Lower lobe of right lung (tissue), 2 donors: ENCODE data around the gene HPCAL1. TPM values are rescaled to one million over a fixed set of nuclear protein-coding genes. Genes with fewer than 3 reads are reported as not detected.
A peak's percentile ranks its signal among the peaks of the same experiment; 100 is the strongest.

Source experiments
- ATAC-seq, 2 donors: fragments of 200-7000 bp; cut with Tn5 transposase; one replicate each; pipeline ENCODE4 v1.9.1; 2020 to 2022; ENCODE audit warnings: mild to moderate bottlenecking in 2 of 2, moderate library complexity in 2 of 2
- DNase-seq: peaks from one replicate; pipeline ENCODE4 v3.0.0-alpha.2; 2020
- H3K27ac ChIP-seq: fragments of 200-600 bp; one replicate; pipeline ENCODE4 v1.8.0; 2022
- H3K27me3 ChIP-seq: fragments of 200-600 bp; one replicate; pipeline ENCODE4 v1.8.0; 2022; ENCODE audit warnings: low read depth
- H3K36me3 ChIP-seq: fragments of 200-600 bp; one replicate; pipeline ENCODE4 v1.8.0; 2022; ENCODE audit warnings: mild to moderate bottlenecking
- H3K4me1 ChIP-seq: fragments of 200-600 bp; one replicate; pipeline ENCODE4 v1.8.0; 2022
- H3K4me3 ChIP-seq: fragments of 200-600 bp; one replicate; pipeline ENCODE4 v1.8.0; 2022; ENCODE audit warnings: mild to moderate bottlenecking
- H3K9me3 ChIP-seq: fragments of 200-600 bp; one replicate; pipeline ENCODE4 v1.8.0; 2022
- intact Hi-C: fragments of 100-400 bp; cut with DNase I; formaldehyde crosslinking; loops from one replicate; pipeline ENCODE4 v1.11.0; 2022
- total RNA-seq: library from RNA; stranded (reverse); fragmentation: NEBNext Ultra II Directional; extraction: Animal tissue kit (Norgen Biotek cat#: 25700); gene quantifications from one replicate; pipeline ENCODE4 v1.2.1, GENCODE V29; 2021
- TF ChIP-seq, protein P1 (sequence below): fragments of 200-600 bp; IDR thresholded peaks from one replicate; pipeline ENCODE4 v1.8.0; 2022; ENCODE audit warnings: antibody characterized with exemption, mild to moderate bottlenecking
- donor health status: DM: no; HTN: yes; CAD: no; lungs with severe emphysema.

Gene HPCAL1
- total RNA-seq, 1 donor from 2014 or later, result 132 TPM

DNA sequence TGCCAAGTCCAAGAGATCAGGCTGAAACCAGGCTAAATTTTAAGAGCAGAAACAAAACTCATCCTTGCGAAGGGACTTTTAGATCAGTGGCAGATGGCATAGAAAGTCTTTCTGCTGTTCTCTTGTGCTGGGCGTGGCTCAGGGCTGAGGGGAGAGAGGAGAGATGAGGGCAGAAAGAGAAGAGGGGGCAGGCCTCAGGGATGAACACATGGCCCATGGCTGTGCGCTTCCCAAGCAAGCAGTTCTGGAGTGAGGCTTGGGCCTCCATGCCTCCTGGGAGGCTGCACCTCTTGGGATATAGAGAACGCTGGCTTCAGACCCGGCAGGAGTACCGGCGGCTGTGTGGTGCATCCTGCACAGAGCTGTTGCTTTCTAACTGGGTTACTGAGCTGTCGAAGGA, 41.0 kb downstream of the HPCAL1 start:
- ATAC-seq (no peak), DNase-seq (peak; percentile 25)
- peak overlapping the region; percentile 56 for H3K27ac ChIP-seq
- H3K9me3 ChIP-seq, result no peaks in the 10 kb centered on the region
- no peak overlapping the region for H3K4me3 ChIP-seq
- TF ChIP-seq, protein P1, sequence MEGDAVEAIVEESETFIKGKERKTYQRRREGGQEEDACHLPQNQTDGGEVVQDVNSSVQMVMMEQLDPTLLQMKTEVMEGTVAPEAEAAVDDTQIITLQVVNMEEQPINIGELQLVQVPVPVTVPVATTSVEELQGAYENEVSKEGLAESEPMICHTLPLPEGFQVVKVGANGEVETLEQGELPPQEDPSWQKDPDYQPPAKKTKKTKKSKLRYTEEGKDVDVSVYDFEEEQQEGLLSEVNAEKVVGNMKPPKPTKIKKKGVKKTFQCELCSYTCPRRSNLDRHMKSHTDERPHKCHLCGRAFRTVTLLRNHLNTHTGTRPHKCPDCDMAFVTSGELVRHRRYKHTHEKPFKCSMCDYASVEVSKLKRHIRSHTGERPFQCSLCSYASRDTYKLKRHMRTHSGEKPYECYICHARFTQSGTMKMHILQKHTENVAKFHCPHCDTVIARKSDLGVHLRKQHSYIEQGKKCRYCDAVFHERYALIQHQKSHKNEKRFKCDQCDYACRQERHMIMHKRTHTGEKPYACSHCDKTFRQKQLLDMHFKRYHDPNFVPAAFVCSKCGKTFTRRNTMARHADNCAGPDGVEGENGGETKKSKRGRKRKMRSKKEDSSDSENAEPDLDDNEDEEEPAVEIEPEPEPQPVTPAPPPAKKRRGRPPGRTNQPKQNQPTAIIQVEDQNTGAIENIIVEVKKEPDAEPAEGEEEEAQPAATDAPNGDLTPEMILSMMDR, result no peak
- no peaks in the 10 kb centered on the region for H3K27me3 ChIP-seq
- no peaks in the 10 kb centered on the region for H3K36me3 ChIP-seq
- intact Hi-C loops, result no loop called here
- peaks cover 81% of the 10 kb centered on the region for H3K4me1 ChIP-seq

DNA sequence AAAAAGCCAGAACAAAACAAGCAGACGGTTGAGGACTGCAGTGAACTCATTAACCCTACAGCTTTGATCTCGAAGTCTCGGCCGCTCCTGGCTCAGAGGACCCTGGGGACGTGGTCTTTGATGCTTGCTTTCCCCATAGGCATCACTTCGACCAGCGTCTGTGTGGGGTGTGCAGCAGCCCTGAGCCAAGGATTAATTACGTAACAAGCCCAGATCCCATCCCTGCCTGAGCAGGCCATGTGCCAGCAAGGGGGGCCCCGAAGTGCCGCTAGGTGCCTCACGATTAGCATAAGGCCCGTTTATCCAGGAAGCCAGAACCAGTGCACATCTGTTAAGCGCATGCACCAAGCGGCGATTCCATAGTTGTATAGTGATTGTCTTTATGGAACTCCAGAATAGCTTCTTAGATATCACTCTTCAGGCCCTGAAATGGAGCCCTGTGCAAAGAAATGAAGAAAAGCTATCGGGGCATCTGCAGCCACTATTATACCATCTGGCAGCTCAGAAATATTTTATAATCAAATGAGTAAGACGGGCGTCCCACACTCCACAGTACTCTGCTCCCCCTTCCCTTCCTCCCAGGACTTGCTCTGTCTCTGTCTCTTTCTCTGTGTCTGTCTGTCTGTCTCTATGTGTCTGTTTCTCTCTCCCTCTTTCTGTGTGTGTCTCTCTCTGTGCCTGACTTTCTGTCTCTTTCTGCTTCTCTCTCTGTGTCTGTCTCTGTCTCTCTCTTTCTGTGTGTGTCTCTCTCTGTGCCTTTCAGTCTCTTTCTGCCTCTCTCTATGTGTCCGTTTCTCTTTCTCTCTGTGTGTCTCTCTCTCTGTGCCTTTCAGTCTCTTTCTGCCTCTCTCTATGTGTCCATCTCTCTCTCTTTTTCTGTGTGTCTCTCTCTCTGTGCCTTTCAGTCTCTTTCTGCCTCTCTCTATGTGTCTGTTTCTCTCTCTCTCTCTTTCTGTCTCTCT, 41.7 kb downstream of the HPCAL1 start:
- no peaks in the 10 kb centered on the region for H3K9me3 ChIP-seq

DNA sequence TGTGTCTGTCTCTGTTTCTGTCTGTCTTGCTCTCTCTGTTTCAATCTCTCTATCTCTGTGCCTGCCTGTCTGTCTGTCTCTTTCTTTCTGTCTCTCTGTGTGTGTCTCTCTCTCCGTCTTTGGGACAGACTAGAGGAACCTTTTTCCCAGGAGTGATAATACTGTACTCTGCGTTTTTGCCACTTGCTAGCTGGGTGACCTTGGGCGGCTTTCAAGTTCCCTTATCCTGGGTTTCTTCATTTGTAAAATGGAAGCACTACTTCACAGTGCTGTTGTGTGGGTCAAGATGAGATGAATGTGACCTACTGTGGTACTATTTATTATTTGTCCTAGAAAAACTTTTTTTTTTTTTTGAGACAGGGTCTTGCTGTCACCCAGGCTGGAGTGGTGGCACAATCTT, 42.4 kb downstream of the HPCAL1 start:
- Histone ChIP-seq H3K27ac (no peak overlapping the region), H3K27me3 (no peaks in the 10 kb centered on the region), H3K36me3 (no peaks in the 10 kb centered on the region), H3K4me3 (no peak overlapping the region), H3K4me1 (peaks cover 86% of the 10 kb centered on the region), H3K9me3 (no peaks in the 10 kb centered on the region)
- TF ChIP-seq, protein P1, result no peak
- DNase-seq (peak; percentile 6), ATAC-seq (no peak)
- intact Hi-C loops, result no loop called here

More for the DNA sequence above, 41.7 kb downstream of the HPCAL1 start:
- ATAC-seq, result no peak
- Histone ChIP-seq H3K4me1 (peaks cover 86% of the 10 kb centered on the region), H3K27ac (peak overlapping the region; percentile 56), H3K4me3 (no peak overlapping the region), H3K36me3 (no peaks in the 10 kb centered on the region), H3K27me3 (no peaks in the 10 kb centered on the region)
- intact Hi-C loops, result no loop called here
- TF ChIP-seq, protein P1, result no peak
- DNase-seq, result peak; percentile 42

DNA sequence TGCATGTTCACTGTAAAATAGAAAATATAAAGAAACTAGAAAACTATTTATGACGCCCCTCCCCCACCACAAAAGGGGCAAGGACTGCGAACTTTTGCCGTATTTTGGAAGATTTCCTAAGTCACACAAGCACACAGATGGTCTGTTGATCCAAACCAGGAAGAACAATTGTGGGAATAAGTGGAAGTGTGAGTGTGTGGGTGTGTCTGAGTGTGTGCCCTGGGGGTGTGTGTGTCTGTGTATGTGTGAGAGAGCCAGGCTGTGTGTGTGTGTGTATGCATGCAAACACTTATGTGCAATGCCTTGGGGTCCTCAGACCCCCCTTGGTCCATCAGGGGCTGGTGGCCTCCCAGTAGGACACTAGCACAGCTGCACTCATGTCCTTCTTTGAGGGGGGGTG, 43.1 kb downstream of the HPCAL1 start:
- no peak overlapping the region for H3K27ac ChIP-seq

DNA sequence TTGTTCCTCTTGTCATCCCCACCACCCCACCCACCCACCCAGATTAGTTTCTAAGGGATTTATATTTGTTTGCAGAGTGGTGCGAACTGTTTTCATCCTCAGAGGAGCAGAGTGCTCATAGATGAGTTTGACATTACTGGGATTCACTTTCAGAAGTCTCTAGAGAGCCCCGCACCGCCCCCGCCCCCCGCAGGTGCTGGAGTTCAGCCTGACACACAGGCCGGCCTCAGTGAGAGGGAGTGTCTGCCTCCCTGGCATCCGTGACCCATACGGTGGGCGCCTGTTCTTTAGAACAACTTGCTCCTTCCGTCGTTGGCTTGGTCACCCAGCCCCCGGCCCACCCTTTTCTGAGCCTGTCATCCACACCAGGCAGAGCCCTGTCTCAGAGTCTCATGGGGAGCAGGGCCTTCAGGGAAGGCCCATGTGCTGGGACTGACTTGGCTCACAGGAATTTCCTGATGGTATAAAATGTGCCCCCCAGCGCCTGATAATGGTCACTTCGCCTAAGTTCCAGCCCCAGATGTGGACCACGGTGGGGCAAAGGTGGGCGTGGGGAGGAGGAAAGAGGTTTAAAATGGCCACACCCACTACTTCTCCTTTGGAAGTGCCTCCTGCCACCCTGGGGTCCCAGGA, 44.3 kb downstream of the HPCAL1 start:
- DNase-seq, result peak; percentile 41
- H3K27ac ChIP-seq, result peak overlapping the region; percentile 71
- H3K4me1 ChIP-seq, result peaks cover 87% of the 10 kb centered on the region
- no peaks in the 10 kb centered on the region for H3K27me3 ChIP-seq
- no peak overlapping the region for H3K4me3 ChIP-seq
- no peak for ATAC-seq
- intact Hi-C loops, result no loop called here
- TF ChIP-seq, protein P1, result no peak
- no peaks in the 10 kb centered on the region for H3K9me3 ChIP-seq
- H3K36me3 ChIP-seq, result no peaks in the 10 kb centered on the region

More for the DNA sequence above, 43.1 kb downstream of the HPCAL1 start:
- peak; percentile 27 for DNase-seq
- TF ChIP-seq, protein P1, result no peak
- intact Hi-C loops, result no loop called here
- Histone ChIP-seq H3K9me3 (no peaks in the 10 kb centered on the region), H3K4me3 (no peak overlapping the region), H3K27me3 (no peaks in the 10 kb centered on the region), H3K4me1 (peaks cover 85% of the 10 kb centered on the region), H3K36me3 (no peaks in the 10 kb centered on the region)
- ATAC-seq, result no peak
